DMS 273 (cell line): ENCODE data around the gene MEGF6.
"Not testable (repeated sequence)": the region's sequence is repeated elsewhere in the genome, so short reads cannot be mapped to it uniquely, and the experiment has no call there.

Experiments
- DNase-seq: peaks from one replicate; lab custom pipeline; 2025; ENCODE audit not compliant: unreplicated experiment; lab: John Stamatoyannopoulos, UW

Gene MEGF6

DNA sequence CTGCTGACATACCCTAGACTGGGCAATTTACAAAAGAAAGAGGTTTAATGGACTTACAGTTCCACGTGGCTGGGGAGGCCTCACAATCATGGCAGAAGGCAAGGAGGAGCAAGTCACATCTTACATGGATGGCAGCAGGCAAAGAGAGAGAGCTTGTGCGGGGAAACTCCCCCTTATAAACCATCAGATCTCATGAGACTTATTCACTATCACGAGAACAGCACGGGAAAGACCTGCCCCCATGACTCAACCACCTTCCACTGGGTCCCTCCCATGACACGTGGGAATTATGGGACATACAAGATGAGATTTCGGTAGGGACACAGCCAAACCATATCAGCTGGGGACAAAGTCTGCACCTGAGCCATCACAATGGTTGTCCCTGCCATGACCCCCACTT, 35.8 kb downstream of the MEGF6 start:
- not testable (repeated sequence) for DNase-seq

GRCh38 chr1:3573500-3573899, 37.8 kb downstream of the MEGF6 start:
- peak; percentile 76 for DNase-seq

- not testable (repeated sequence) for DNase-seq
Observed at GRCh38 chr1:3572638-3573037, 38.7 kb downstream of the MEGF6 start.

DNA sequence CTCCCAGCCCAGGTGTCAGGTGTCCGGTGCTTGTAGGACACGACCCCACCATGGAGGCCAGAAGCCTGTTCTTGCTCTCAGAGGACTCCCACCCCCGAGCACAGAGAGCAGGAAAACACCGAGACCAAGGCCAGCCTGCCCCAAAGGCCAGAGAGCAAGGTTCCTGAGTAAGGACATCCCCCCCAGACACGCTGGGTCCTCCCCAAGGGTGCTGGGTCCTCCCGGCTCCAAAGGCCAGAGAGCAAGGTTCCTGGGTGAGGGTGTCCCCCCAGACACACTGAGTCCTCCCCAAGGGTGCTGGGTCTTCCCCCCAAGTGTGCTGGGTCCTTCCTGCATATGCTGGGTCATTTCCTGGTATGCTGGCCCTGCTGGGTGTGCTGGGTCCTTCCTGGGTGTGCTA, 40.0 kb downstream of the MEGF6 start:
- no peak for DNase-seq

DNA sequence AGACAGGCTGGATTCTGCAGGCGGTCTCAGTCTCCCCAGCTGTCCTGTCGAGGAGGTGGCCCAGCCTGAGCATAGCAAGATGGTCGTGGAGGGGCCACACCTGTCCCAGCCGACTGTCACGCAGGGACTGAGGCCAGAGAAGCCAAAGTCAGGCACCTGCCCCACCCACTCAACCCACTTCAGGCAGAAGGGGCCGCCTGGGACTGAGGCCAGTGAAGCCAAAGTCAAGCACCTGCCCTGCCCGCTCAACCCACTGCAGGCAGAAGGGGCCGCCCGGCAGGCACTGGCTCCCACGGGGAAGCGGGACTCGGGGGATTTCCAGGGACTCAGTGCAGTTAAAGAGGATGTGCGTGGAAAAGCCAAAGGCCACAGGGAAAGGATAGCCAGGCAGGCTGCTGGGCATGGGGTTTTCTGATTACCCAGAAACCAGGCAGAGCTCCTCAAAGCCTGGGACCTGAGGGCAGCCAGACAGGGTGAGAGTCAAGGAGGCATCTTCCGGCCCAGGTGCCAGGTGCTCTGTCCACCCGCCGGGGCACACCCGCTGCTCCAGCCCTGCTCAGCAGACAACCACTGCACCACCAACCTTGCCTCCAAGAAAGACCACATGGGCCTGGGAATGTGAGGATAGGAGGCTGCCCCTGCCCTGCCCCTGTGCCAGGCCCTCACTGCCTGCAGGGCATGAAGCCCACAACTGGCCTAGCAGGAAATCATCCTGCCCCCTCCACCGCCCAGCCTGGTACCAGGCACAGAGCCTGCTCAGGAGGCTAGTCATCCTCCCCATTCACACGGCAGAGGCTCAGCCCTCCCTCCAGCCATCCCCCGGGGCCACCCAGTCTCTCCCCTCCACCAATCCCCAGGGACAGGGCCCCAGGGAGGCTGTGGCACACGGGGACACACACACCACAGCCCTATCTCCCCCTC, 41.0 kb downstream of the MEGF6 start:
- no peak for DNase-seq

DNA sequence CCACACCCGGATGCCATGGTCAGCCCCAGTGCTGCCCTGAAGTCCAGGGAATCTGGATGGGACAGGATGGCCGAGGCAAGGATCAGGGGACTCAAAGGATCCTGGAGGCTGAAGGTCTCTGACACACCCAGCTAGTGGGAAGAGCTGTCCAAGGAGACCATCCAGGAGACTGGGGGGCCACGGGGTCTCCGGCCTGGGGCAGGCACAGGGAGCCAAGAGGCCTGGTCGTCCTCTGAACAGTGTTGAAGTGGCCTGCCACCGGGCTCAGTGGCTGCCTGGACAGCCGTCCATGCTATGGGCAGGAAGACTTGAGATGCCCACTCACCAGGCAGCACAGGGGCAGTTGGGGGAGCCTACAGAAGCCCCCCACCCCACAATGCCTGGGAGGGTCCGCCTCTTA, 41.9 kb downstream of the MEGF6 start:
- no peak for DNase-seq

DNA sequence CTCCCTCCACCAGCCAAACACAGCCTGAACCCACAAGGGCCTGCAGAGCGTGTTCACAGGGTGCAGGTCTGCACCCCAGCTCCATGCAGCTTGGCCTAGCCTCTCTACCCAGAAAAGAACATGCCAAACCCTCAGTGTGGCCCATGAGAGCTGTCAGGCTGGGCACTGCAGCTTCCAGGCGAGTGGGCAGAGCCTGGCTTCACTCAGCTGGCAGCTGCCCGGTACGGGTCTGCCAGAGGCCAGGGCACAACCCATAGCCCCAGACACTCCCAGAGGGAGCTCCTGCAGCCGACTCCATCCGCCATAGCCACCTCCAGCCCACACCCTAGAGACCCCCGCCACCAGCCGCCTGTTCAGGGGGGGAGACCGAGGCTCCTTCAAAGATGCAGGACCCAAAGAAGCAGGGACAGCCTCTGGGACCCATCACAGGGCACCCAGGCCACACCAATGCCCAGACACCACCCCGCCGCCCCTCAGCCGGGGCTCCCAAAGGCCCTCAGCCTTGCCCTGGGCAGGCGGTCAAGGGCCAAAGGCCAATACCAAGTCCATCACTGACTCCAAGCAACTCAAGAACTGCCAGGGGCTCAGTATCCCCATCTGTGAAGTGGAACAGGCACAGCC, 42.4 kb downstream of the MEGF6 start:
- no peak for DNase-seq

- no peak for DNase-seq
Observed at GRCh38 chr1:3566951-3567804, 44.1 kb downstream of the MEGF6 start.

DNA sequence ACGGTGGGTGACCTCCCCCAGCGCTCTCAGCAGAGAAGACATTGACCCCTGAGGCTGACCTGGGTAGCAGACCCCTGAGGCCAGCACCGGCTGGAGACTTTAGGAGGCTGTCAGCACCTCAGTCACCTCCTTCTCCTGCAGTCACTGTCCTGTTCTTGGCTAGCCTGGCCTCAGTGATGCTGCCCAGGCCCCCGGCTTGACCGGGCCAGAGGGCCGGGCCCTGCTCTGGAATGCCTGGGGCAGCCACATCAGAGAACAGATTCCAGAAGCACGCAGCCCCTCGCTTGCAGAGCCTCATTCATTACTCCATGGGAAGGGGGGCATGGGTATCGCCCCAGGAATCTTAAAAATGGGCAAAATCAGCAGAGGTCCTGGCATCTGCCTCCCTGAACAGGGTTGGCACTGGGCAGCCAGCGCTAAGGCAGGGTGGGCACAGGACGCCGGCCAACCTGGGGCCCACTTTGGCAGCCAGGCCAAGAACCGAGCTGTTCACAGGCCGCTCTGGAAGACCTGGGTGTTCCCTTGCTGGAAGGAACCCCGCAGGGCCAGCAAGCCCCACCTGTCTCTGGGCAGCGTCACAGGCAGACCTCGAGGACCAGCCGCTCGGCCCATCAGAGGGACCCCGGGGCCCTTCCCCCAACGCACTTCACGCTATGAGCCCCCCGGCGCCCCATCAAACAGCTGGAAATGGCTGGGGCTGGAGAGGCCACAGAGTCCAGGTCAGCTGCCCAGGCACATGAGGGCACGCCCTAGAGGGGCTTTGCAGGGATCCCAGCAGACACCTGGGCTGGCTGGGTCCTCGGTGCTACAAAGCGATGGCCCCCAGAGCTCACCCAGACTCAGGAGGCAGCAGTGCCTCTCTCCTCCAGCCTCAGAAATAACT, 45.1 kb downstream of the MEGF6 start:
- no peak for DNase-seq

DNA sequence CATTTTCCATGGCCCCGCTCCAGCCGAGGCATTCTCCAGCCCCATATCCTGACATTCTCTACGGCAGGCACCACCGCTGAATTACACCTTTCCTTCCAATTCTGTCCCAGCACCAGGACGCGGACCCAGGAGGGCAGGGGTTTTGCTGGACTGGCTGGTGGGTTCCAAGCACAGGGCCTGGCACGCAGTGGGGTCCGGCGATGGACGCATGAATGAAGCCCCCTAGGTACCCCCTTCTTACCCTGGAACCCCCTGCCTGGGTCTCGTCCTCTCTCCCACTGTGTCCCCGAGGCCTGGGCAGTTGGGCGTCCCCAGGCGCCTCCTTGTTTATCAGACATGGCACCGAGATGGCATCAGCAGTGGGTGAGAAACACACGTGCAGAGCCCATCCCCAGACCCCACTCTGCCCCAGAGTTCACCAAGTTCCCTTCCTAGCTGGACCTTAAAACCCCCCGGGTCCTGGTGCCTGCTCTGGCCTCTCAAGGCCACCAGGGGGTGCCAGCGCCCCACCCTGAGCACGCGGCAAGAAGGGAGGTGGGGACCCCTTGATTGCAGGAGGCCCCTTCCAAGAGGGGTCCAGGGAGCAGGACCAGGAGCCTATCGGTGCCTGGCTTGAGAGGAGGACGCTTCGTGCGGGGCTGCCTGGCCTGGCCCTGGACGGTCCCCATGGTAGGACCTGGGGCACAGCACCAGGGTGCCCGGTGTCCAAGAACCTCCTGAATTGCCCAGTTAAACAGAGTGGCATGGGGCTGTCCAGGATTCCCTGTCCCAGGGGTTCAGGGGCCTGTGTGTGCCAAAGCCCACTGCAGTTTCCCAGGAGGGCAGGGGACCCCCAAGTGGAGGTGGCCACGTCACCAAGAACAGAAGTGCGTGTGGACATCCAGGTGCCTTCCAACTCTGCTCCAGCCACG, 46.1 kb downstream of the MEGF6 start:
- DNase-seq, result peak; percentile 64

GRCh38 chr1:3563610-3564009, 47.7 kb downstream of the MEGF6 start:
- no peak for DNase-seq

GRCh38 chr1:3563125-3563524, 48.2 kb downstream of the MEGF6 start:
- DNase-seq, result no peak

- no peak for DNase-seq
Observed at GRCh38 chr1:3562712-3563111, 48.6 kb downstream of the MEGF6 start.

DNA sequence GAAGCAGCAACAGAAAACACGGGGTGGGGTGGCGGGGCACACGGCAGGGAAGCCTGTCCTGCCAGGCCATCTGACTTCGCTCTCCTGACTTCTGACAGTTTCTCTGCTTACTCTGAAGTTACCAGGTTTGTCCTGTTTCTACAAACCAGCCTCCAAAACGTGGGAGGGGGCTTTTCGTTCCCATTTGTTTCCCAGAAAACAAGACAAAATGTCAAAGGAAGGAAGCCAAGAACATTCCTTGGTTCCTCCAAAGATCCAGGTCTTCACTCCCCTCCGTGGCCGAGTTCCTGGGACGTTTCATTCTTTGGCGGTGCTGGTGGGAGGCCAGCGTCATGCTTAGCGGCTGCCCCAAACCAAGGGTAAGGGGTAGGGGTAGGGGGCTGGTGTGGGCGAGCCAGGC, 49.6 kb downstream of the MEGF6 start:
- DNase-seq, result no peak

DNA sequence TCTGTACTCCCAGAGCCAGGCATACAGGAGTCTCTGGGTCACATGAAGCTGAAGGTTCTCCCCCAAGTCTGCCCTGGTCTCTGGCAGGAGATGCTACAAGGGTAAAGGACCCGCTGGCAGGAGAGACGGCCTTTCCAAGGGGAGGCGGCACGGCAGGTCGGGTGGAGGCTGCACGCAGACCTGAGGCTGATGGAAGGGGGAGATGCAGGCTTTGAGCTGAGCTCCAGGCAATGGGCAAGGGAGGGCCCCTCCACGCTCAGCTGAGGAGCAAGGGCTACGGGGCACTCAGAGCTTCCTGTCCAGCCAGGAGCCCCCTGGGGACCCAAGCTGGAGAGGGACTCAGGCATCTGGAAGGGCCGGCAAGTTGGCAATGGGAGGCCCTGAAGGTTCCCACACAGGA, 50.3 kb downstream of the MEGF6 start:
- no peak for DNase-seq

DNA sequence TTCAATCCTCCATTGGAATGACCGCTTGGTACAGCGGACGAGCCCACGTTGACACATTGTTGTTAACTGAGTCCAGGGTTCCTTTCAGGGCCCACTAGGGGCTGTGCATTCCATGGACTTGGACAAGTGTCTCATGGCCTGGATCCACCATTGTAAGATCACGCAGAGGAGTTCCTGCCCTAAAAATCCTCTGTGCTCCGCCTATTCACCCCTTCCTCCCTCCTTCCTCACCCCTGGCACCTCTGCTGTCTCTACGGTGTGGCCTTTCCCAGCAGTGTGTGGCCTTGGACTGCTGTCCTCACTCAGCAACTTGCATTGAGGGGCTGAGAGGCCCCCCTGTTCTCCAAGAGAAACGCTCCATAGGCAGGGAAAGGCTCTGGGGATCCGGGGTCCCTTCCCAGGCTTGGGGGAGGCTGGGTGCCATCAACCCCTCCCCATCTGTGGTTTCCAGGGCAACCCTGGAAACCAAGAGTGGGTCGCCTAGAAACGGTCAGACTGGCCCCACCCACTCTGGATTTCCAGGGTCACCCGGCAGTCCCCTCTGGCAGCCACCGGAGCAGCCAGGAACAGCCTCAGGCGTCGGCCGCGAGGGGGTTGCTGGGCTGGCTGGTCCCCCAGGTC, 50.9 kb downstream of the MEGF6 start:
- DNase-seq, result no peak

- no peak for DNase-seq
Observed at GRCh38 chr1:3558036-3558726, 53.1 kb downstream of the MEGF6 start.

GRCh38 chr1:3557366-3557765, 53.9 kb downstream of the MEGF6 start:
- no peak for DNase-seq

DNA sequence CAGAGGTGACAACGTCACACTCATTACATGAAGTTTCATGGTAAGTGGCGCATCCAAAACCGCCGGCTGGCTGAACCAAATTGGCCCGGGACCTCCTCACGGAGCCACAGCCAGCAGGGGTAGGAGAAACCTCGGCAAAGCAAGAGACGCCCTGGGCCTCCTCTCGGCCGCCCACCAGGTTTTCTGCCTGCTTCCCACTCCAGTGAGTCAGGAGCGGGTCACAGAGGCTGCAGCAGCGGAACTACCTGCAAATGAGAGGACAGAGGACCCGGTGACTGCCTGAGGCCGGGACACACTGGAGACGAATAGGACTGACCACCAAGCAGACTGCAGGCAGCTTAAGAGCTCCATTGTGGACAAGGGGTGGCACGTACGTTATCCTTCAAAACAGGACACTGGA, 55.0 kb downstream of the MEGF6 start:
- no peak for DNase-seq
